Coronary artery (tissue), 2 donors: Measurements from ENCODE around the gene PHC1.
"Not testable (repeated sequence)": the region's sequence is repeated elsewhere in the genome, so short reads cannot be mapped to it uniquely, and the experiment has no call there.

Experiments
- DNase-seq: peaks from one replicate; pipeline ENCODE4 v3.0.0-alpha.2; 2017; ENCODE audit warnings: low spot score
- H3K27ac ChIP-seq, 2 donors: fragments of 200-600 bp; sonication (generic); one replicate each; pipeline ENCODE4 v1.5.1; 2016 to 2019
- H3K4me3 ChIP-seq: fragments of 200-600 bp; sonication (generic); 2 replicates; pipeline ENCODE4 v1.5.1; 2016; ENCODE audit warnings: mild to moderate bottlenecking, moderate library complexity
- CTCF ChIP-seq: fragments of 200-600 bp; sonication (generic); IDR thresholded peaks from one replicate; pipeline ENCODE4 v1.5.1; 2019; ENCODE audit warnings: antibody characterized with exemption

PHC1 gene

GRCh38 chr12:8917031-8917430, 2.7 kb downstream of the PHC1 start:
- no peak overlapping the region for H3K4me3 ChIP-seq
- no peak overlapping the region for H3K27ac ChIP-seq
- DNase-seq = no peak
- TF ChIP-seq CTCF = no peak

GRCh38 chr12:8917751-8918150, 3.4 kb downstream of the PHC1 start:
- TF ChIP-seq CTCF = no peak
- Histone ChIP-seq H3K4me3 (no peak overlapping the region), H3K27ac (no peak overlapping the region)
- no peak for DNase-seq

GRCh38 chr12:8919643-8920042, 5.3 kb downstream of the PHC1 start:
- not testable (repeated sequence) for H3K27ac ChIP-seq, DNase-seq, H3K4me3 ChIP-seq

- Histone ChIP-seq H3K27ac (no peak overlapping the region), H3K4me3 (no peak overlapping the region)
- DNase-seq = no peak
- no peak for TF ChIP-seq CTCF
Measured at GRCh38 chr12:8922544-8922943, 8.2 kb downstream of the PHC1 start.

GRCh38 chr12:8930655-8931323, 16.5 kb downstream of the PHC1 start:
- not testable (repeated sequence) for H3K27ac ChIP-seq, DNase-seq, H3K4me3 ChIP-seq

GRCh38 chr12:8932464-8932863, 18.2 kb downstream of the PHC1 start:
- not testable (repeated sequence) for H3K4me3 ChIP-seq, H3K27ac ChIP-seq, DNase-seq

GRCh38 chr12:8934080-8934479, 19.8 kb downstream of the PHC1 start:
- not testable (repeated sequence) for H3K4me3 ChIP-seq, H3K27ac ChIP-seq, DNase-seq

- no peak for DNase-seq
- no peak overlapping the region for H3K27ac ChIP-seq
- H3K4me3 ChIP-seq = no peak overlapping the region
- no peak for TF ChIP-seq CTCF
Measured at GRCh38 chr12:8936735-8937134, 22.4 kb downstream of the PHC1 start.

- H3K4me3 ChIP-seq, H3K27ac ChIP-seq, DNase-seq: not testable (repeated sequence)
Measured at GRCh38 chr12:8937842-8938442, 23.6 kb downstream of the PHC1 start.
